Nephron progenitor cell (in vitro differentiated cells): Measurements from ENCODE around the gene UBAC2.
"Not testable (repeated sequence)": the region's sequence is repeated elsewhere in the genome, so short reads cannot be mapped to it uniquely, and the experiment has no call there.

Experiments
- DNase-seq: peaks from one replicate; pipeline ENCODE4 v3.0.0; 2021
- H3K27ac Mint-ChIP-seq: 2 replicates; pipeline ENCODE4 v1.8.0; 2021; ENCODE audit warnings: mild to moderate bottlenecking, moderate library complexity, mixed read lengths
- H3K27me3 Mint-ChIP-seq: 2 replicates; pipeline ENCODE4 v1.8.0; 2021; ENCODE audit warnings: mild to moderate bottlenecking, low read depth, mixed read lengths; ENCODE audit not compliant: poor library complexity
- H3K36me3 Mint-ChIP-seq: 2 replicates; pipeline ENCODE4 v1.8.0; 2021; ENCODE audit warnings: low read depth, mixed read lengths
- H3K4me1 Mint-ChIP-seq: 2 replicates; pipeline ENCODE4 v1.8.0; 2021; ENCODE audit warnings: mixed read lengths
- H3K4me3 Mint-ChIP-seq: 2 replicates; pipeline ENCODE4 v1.8.0; 2021; ENCODE audit warnings: mild to moderate bottlenecking, moderate library complexity, mixed read lengths
- H3K9me3 Mint-ChIP-seq: 2 replicates; pipeline ENCODE4 v1.8.0; 2021; ENCODE audit warnings: mild to moderate bottlenecking, moderate library complexity, mixed read lengths
- CTCF ChIP-seq: fragments of 200-600 bp; sonication (generic); IDR thresholded peaks from 2 replicates; pipeline ENCODE4 v1.5.0; 2021; ENCODE audit warnings: antibody characterized with exemption

Gene UBAC2

GRCh38 chr13:99405966-99406365 lies 205.3 kb downstream of the UBAC2 start:
- Mint-ChIP-seq H3K36me3 (no peaks in the 10 kb centered on the region), H3K4me3 (no peak overlapping the region), H3K4me1 (peaks cover 11% of the 10 kb centered on the region), H3K27ac (no peak overlapping the region), H3K9me3 (peaks cover 14% of the 10 kb centered on the region), H3K27me3 (peaks cover 11% of the 10 kb centered on the region)
- no peak for DNase-seq
- no peak for TF ChIP-seq CTCF

DNA sequence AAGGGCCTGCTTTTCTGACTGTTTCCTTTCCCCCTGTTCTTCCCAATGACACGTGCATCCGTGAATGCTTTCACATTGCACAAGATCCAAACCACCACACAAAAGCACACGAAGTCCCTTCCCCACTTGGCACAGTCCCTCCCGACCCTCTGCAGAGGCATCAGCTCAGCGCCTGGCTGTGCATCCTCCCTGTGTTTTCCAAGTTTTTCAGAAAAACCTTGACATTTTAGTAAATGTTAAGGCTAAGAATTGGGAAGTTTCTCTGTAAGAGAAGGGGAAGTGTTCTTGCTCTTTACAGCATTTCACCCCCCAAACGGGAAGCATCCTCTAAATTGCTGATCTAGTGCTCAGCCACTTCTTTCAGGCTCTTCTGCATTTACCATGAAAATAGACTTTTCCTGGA lies 206.1 kb downstream of the UBAC2 start:
- peaks cover 11% of the 10 kb centered on the region for H3K27me3 Mint-ChIP-seq
- DNase-seq, result no peak
- no peak for TF ChIP-seq CTCF
- no peak overlapping the region for H3K4me3 Mint-ChIP-seq
- H3K9me3 Mint-ChIP-seq, result peaks cover 12% of the 10 kb centered on the region
- H3K4me1 Mint-ChIP-seq, result peaks cover 11% of the 10 kb centered on the region
- no peak overlapping the region for H3K27ac Mint-ChIP-seq
- no peaks in the 10 kb centered on the region for H3K36me3 Mint-ChIP-seq

DNA sequence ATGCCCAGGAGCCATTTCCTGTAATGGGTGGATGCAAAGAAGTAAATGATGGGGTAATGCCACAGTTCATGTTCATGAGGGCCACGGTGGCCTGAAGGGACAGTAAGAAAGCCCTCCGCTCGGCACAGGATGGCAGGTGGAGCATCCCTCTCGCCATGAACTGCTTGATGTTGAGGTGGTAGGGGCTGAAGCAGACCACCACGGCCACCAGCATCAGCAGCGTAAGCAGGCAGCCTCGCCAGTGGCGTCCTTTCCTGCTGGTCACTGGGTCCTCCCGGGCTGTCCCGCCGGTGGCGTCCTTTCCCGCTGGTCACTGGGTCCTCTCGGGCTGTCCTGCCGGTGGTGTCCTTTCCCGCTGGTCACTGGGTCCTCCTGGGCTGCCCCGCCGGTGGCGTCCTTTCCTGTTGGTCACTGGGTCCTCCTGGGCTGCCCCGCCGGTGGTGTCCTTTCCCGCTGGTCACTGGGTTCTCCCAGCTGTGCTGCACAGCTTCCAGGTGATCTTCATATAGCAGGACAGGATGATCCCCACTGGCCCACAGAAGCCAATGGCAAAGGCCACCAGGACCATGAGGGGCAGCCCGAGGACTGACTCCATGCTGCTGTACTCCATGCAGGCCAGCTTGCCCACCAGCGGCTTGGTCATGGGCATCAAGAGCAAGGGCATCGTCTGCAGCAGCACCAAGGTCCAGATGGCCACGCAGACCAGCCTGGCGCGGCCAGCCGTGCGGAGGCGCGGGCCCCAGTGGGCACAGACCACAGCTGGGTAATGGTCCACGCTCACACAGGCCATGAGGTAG lies 207.4 kb downstream of the UBAC2 start:
- no peak for DNase-seq
- Mint-ChIP-seq H3K27me3 (peaks cover 16% of the 10 kb centered on the region), H3K9me3 (peaks cover 8% of the 10 kb centered on the region), H3K36me3 (no peaks in the 10 kb centered on the region), H3K4me3 (no peak overlapping the region), H3K27ac (no peak overlapping the region), H3K4me1 (peaks cover 11% of the 10 kb centered on the region)
- no peak for TF ChIP-seq CTCF

GRCh38 chr13:99408703-99409000 lies 208.0 kb downstream of the UBAC2 start:
- peaks cover 15% of the 10 kb centered on the region for H3K27me3 Mint-ChIP-seq
- H3K4me3 Mint-ChIP-seq, result no peak overlapping the region
- H3K4me1 Mint-ChIP-seq, result peaks cover 9% of the 10 kb centered on the region
- DNase-seq, result no peak
- H3K36me3 Mint-ChIP-seq, result no peaks in the 10 kb centered on the region
- no peak overlapping the region for H3K27ac Mint-ChIP-seq
- no peak for TF ChIP-seq CTCF
- H3K9me3 Mint-ChIP-seq, result peaks cover 8% of the 10 kb centered on the region

- not testable (repeated sequence) for H3K27me3 Mint-ChIP-seq
These were observed 208.9 kb downstream of the UBAC2 start for GRCh38 chr13:99409461-99410083.

DNA sequence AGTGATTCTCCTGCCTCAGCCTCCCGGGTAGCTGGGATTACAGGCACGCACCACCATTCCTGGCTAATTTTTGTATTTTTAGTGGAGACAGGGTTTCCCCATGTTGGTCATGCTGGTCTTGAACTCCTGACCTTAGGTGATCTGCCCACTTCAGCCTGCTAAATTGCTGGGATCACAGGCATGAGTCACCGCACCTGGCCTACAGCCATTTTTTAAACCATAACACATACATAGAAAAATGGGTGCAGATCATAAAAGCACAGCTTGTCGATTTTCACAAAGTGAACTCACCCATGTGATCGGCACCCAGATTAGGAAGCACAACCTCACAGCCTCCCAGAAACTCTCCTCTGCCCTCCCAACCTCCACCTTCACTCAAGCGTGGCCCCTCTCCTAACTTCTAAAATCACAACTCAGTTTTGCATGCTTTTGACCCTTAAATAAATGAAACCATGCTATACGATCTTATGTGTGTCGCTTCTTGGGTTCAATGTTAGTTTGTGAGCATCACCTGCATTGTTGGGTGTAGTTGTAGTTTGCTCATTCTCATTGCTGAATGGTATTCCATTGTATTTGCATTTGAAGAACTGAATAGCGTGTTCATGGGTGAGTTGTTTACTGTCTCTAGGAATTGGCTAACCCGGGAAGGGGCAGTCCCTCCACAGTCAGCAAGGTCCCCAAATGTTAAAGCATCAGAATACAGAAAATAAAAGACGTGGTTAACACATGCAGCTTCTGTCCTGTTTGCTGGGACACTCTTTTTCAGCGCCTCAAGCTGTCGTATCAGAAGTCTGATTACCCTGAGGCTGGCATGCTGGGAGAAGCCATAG lies 210.2 kb downstream of the UBAC2 start:
- H3K4me3 Mint-ChIP-seq, H3K27me3 Mint-ChIP-seq, H3K27ac Mint-ChIP-seq, H3K36me3 Mint-ChIP-seq, H3K4me1 Mint-ChIP-seq, H3K9me3 Mint-ChIP-seq, DNase-seq: not testable (repeated sequence)

More at GRCh38 chr13:99409461-99410083, 208.9 kb downstream of the UBAC2 start:
- H3K36me3 Mint-ChIP-seq, H3K4me1 Mint-ChIP-seq, H3K4me3 Mint-ChIP-seq, DNase-seq, H3K9me3 Mint-ChIP-seq, H3K27ac Mint-ChIP-seq: not testable (repeated sequence)
